Measurements from ENCODE around the gene SPO11. TPM values are rescaled to one million over a fixed set of nuclear protein-coding genes. Genes with fewer than 3 reads are reported as not detected.

The SPO11 gene
- total RNA-seq, 4 donors from 2014 or later = not detected

- intact Hi-C loops (cut with DNase I; ENCODE audit: low total_unique reads) = no loop called here
- H3K4me1 ChIP-seq = no peaks in the 10 kb centered on the region
- H3K27ac ChIP-seq = no peak overlapping the region
- no peaks in the 10 kb centered on the region for H3K9me3 ChIP-seq
- 80 to 89% methylated on average over 1 to 11 of the region's 11 CpGs for WGBS, 2 donors (ENCODE audit: low coverage in 1 of 2)
- no peak for DNase-seq
- H3K36me3 ChIP-seq = no peaks in the 10 kb centered on the region
- TF ChIP-seq, protein P1, sequence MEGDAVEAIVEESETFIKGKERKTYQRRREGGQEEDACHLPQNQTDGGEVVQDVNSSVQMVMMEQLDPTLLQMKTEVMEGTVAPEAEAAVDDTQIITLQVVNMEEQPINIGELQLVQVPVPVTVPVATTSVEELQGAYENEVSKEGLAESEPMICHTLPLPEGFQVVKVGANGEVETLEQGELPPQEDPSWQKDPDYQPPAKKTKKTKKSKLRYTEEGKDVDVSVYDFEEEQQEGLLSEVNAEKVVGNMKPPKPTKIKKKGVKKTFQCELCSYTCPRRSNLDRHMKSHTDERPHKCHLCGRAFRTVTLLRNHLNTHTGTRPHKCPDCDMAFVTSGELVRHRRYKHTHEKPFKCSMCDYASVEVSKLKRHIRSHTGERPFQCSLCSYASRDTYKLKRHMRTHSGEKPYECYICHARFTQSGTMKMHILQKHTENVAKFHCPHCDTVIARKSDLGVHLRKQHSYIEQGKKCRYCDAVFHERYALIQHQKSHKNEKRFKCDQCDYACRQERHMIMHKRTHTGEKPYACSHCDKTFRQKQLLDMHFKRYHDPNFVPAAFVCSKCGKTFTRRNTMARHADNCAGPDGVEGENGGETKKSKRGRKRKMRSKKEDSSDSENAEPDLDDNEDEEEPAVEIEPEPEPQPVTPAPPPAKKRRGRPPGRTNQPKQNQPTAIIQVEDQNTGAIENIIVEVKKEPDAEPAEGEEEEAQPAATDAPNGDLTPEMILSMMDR (IDR thresholded peaks at IDR 0.05) = no peak
- TF ChIP-seq EP300 (IDR thresholded peaks at IDR 0.05; ENCODE audit: low read depth) (no peak), POLR2AphosphoS5 (IDR thresholded peaks at IDR 0.05) (no peak), POLR2A (IDR thresholded peaks at IDR 0.05) (no peak)
- in situ Hi-C loops (cut with MboI; ENCODE audit: low pct_ligation_motif_present in 1 of 4, low pct_unique_long_range_greater_than_20kb in 1 of 4, low sequenced_read_pairs in 3 of 4) = no loop called here
- H3K27me3 ChIP-seq = no peaks in the 10 kb centered on the region
- H3K4me3 ChIP-seq = no peak overlapping the region
Measured at GRCh38 chr20:57310821-57311514, 18.6 kb upstream of the SPO11 start.

- Histone ChIP-seq H3K27me3 (no peaks in the 10 kb centered on the region), H3K36me3 (no peaks in the 10 kb centered on the region), H3K4me3 (no peak overlapping the region), H3K27ac (no peak overlapping the region), H3K9me3 (no peaks in the 10 kb centered on the region), H3K4me1 (no peaks in the 10 kb centered on the region)
- DNase-seq = no peak
- in situ Hi-C loops (cut with MboI; ENCODE audit: low pct_ligation_motif_present in 1 of 4, low pct_unique_long_range_greater_than_20kb in 1 of 4, low sequenced_read_pairs in 3 of 4) (no loop called here), intact Hi-C loops (cut with DNase I; ENCODE audit: low total_unique reads) (no loop called here)
- TF ChIP-seq POLR2AphosphoS5 (IDR thresholded peaks at IDR 0.05) (no peak), POLR2A (IDR thresholded peaks at IDR 0.05) (no peak), EP300 (IDR thresholded peaks at IDR 0.05; ENCODE audit: low read depth) (no peak)
- TF ChIP-seq, protein P1 (IDR thresholded peaks at IDR 0.05) = no peak
- WGBS, 2 donors (ENCODE audit: low coverage in 1 of 2) = 83 to 88% methylated on average over 6 of the region's 6 CpGs
Measured at GRCh38 chr20:57312138-57312537, 17.5 kb upstream of the SPO11 start.

GRCh38 chr20:57313230-57313629 is 16.4 kb upstream of the SPO11 start:
- Histone ChIP-seq H3K4me3 (no peak overlapping the region), H3K9me3 (no peaks in the 10 kb centered on the region), H3K4me1 (no peaks in the 10 kb centered on the region), H3K36me3 (no peaks in the 10 kb centered on the region), H3K27me3 (no peaks in the 10 kb centered on the region), H3K27ac (no peak overlapping the region)
- TF ChIP-seq POLR2A (IDR thresholded peaks at IDR 0.05) = no peak
- TF ChIP-seq, protein P1 (IDR thresholded peaks at IDR 0.05) = no peak
- no peak for TF ChIP-seq POLR2AphosphoS5 (IDR thresholded peaks at IDR 0.05)
- no peak for TF ChIP-seq EP300 (IDR thresholded peaks at IDR 0.05; ENCODE audit: low read depth)
- no peak for DNase-seq
- intact Hi-C loops (cut with DNase I; ENCODE audit: low total_unique reads) (no loop called here), in situ Hi-C loops (cut with MboI; ENCODE audit: low pct_ligation_motif_present in 1 of 4, low pct_unique_long_range_greater_than_20kb in 1 of 4, low sequenced_read_pairs in 3 of 4) (no loop called here)
- 51 to 60% methylated on average over 1 to 5 of the region's 5 CpGs for WGBS, 2 donors (ENCODE audit: low coverage in 1 of 2)

GRCh38 chr20:57313951-57314350 is 15.7 kb upstream of the SPO11 start:
- WGBS, 2 donors (ENCODE audit: low coverage in 1 of 2) = 90 to 92% methylated on average over 5 of the region's 5 CpGs
- in situ Hi-C loops (cut with MboI; ENCODE audit: low pct_ligation_motif_present in 1 of 4, low pct_unique_long_range_greater_than_20kb in 1 of 4, low sequenced_read_pairs in 3 of 4) (no loop called here), intact Hi-C loops (cut with DNase I; ENCODE audit: low total_unique reads) (no loop called here)
- H3K9me3 ChIP-seq = no peaks in the 10 kb centered on the region
- H3K27me3 ChIP-seq = no peaks in the 10 kb centered on the region
- H3K4me3 ChIP-seq = no peak overlapping the region
- H3K36me3 ChIP-seq = no peaks in the 10 kb centered on the region
- no peak for DNase-seq
- H3K27ac ChIP-seq = no peak overlapping the region
- TF ChIP-seq EP300 (IDR thresholded peaks at IDR 0.05; ENCODE audit: low read depth) (no peak), POLR2A (IDR thresholded peaks at IDR 0.05) (no peak), POLR2AphosphoS5 (IDR thresholded peaks at IDR 0.05) (no peak)
- TF ChIP-seq, protein P1 (IDR thresholded peaks at IDR 0.05) = no peak
- no peaks in the 10 kb centered on the region for H3K4me1 ChIP-seq
